Measurements from ENCODE around the gene DYNC2LI1. TPM values are rescaled to one million over a fixed set of nuclear protein-coding genes. Genes with fewer than 3 reads are reported as not detected.

Gene DYNC2LI1
- total and polyA plus RNA-seq, 2 donors (not counting 1 experiment from before 2014, with no cell fraction given), result 23.6 to 24.4 TPM

DNA sequence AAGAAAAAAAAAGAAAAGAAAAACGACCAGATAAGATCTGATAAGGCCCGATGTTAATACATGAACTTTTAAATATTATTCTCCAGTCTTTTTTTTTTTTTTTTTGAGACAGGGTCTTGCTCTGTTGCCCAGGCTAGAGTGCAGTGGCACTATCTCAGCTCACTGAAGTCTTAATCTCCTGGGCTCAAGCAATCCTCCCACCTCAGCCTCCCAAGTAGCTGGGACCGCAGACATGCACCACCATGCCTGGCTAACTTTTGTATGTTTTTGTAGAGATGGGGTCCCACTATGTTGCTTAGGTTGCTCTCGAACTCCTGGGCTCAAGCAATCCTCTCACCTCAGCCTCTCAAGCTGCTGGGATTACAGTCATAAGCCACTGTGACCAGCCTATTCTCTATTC is 63.2 kb downstream of the DYNC2LI1 start:
- no peak overlapping the region for H2AFZ ChIP-seq (ENCODE audit: low read length)
- DNase-seq (ENCODE audit: low read depth in 2 of 2), result no peak
- no peaks in the 10 kb centered on the region for H3K9me3 ChIP-seq (ENCODE audit: control insufficient read depth, insufficient read depth, low read depth, low read length)
- H4K20me1 ChIP-seq (ENCODE audit: control insufficient read depth, extremely low read depth, insufficient read depth, low read length), result no peaks in the 10 kb centered on the region
- no peaks in the 10 kb centered on the region for H3K36me3 ChIP-seq (ENCODE audit: control insufficient read depth, insufficient read depth, low read length)
- H3K79me2 ChIP-seq (ENCODE audit: control insufficient read depth, insufficient read depth, low read length), result no peaks in the 10 kb centered on the region
- peaks cover 4% of the 10 kb centered on the region for H3K27me3 ChIP-seq (ENCODE audit: control insufficient read depth, insufficient read depth, low read length)
- no peak overlapping the region for H3K4me3 ChIP-seq (replicated peaks in 1 of 4; ENCODE audit: control extremely low read depth in 1 of 4, insufficient read depth in 1 of 4, low read depth in 3 of 4, low read length in 4 of 4)
- H3K27ac ChIP-seq (ENCODE audit: insufficient read depth, low read length), result no peak overlapping the region
- TF ChIP-seq, protein P1, sequence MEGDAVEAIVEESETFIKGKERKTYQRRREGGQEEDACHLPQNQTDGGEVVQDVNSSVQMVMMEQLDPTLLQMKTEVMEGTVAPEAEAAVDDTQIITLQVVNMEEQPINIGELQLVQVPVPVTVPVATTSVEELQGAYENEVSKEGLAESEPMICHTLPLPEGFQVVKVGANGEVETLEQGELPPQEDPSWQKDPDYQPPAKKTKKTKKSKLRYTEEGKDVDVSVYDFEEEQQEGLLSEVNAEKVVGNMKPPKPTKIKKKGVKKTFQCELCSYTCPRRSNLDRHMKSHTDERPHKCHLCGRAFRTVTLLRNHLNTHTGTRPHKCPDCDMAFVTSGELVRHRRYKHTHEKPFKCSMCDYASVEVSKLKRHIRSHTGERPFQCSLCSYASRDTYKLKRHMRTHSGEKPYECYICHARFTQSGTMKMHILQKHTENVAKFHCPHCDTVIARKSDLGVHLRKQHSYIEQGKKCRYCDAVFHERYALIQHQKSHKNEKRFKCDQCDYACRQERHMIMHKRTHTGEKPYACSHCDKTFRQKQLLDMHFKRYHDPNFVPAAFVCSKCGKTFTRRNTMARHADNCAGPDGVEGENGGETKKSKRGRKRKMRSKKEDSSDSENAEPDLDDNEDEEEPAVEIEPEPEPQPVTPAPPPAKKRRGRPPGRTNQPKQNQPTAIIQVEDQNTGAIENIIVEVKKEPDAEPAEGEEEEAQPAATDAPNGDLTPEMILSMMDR (conservative IDR thresholded peaks at IDR 0.05 in 1 of 2, IDR thresholded peaks at IDR 0.05 in 1 of 2; ENCODE audit: low read depth in 1 of 2, low read length in 2 of 2), result no peak
- TF ChIP-seq EZH2 (IDR thresholded peaks at IDR 0.05; ENCODE audit: low read length, missing control alignments), result no peak
- H3K9ac ChIP-seq (ENCODE audit: insufficient read depth, low read length), result no peak overlapping the region
- no peak overlapping the region for H3K4me2 ChIP-seq (ENCODE audit: extremely low read depth, insufficient read depth, low read length)
- no peaks in the 10 kb centered on the region for H3K4me1 ChIP-seq (ENCODE audit: control insufficient read depth, extremely low read depth, insufficient read depth, low read length)

DNA sequence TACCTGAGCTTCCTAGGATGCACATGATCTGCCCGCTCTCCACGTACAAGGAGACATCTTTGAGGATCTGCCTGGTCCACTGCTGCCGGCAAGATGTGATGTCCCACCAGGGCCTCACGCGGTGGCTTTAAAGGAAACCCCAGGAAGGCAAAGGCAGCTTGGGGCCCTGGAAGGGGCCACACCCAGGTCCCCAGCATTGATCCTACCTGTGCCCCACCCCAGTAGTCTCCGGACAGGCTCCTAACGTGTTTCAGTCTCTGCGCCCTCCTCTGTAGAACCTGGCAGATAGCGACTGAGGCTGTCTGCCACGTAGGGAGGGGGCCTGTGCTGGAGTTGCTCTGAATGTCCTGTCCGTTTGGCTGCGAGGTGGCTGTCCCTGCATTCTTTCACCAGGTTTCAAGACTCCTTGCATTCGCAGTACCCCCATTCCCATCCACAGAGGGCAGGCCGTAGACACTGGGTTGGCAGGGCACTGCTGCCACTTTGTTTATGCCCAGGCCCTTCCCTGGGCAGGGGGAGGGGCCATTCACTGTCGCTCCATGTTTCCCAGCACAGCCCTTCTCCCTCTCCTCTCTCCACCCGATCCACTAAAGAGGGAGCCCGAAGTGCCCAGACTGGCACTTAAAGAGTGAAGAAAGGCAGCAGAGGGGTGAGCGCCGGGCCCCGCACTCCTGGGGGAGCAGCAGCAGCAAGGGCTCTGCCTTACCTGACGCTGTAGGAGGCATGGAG is 64.2 kb downstream of the DYNC2LI1 start:
- no peaks in the 10 kb centered on the region for H3K79me2 ChIP-seq (ENCODE audit: control insufficient read depth, insufficient read depth, low read length)
- no peak for TF ChIP-seq EZH2 (IDR thresholded peaks at IDR 0.05; ENCODE audit: low read length, missing control alignments)
- TF ChIP-seq, protein P1 (conservative IDR thresholded peaks at IDR 0.05 in 1 of 2, IDR thresholded peaks at IDR 0.05 in 1 of 2; ENCODE audit: low read depth in 1 of 2, low read length in 2 of 2), result no peak
- H3K27me3 ChIP-seq (ENCODE audit: control insufficient read depth, insufficient read depth, low read length), result peaks cover 8% of the 10 kb centered on the region
- no peaks in the 10 kb centered on the region for H4K20me1 ChIP-seq (ENCODE audit: control insufficient read depth, extremely low read depth, insufficient read depth, low read length)
- no peaks in the 10 kb centered on the region for H3K36me3 ChIP-seq (ENCODE audit: control insufficient read depth, insufficient read depth, low read length)
- DNase-seq (ENCODE audit: low read depth in 2 of 2), result no peak
- no peak overlapping the region for H3K4me3 ChIP-seq (replicated peaks in 1 of 4; ENCODE audit: control extremely low read depth in 1 of 4, insufficient read depth in 1 of 4, low read depth in 3 of 4, low read length in 4 of 4)
- H3K9ac ChIP-seq (ENCODE audit: insufficient read depth, low read length), result no peak overlapping the region
- H3K4me1 ChIP-seq (ENCODE audit: control insufficient read depth, extremely low read depth, insufficient read depth, low read length), result no peaks in the 10 kb centered on the region
- no peak overlapping the region for H3K27ac ChIP-seq (ENCODE audit: insufficient read depth, low read length)
- no peak overlapping the region for H2AFZ ChIP-seq (ENCODE audit: low read length)
- no peak overlapping the region for H3K4me2 ChIP-seq (ENCODE audit: extremely low read depth, insufficient read depth, low read length)
- H3K9me3 ChIP-seq (ENCODE audit: control insufficient read depth, insufficient read depth, low read depth, low read length), result no peaks in the 10 kb centered on the region

DNA sequence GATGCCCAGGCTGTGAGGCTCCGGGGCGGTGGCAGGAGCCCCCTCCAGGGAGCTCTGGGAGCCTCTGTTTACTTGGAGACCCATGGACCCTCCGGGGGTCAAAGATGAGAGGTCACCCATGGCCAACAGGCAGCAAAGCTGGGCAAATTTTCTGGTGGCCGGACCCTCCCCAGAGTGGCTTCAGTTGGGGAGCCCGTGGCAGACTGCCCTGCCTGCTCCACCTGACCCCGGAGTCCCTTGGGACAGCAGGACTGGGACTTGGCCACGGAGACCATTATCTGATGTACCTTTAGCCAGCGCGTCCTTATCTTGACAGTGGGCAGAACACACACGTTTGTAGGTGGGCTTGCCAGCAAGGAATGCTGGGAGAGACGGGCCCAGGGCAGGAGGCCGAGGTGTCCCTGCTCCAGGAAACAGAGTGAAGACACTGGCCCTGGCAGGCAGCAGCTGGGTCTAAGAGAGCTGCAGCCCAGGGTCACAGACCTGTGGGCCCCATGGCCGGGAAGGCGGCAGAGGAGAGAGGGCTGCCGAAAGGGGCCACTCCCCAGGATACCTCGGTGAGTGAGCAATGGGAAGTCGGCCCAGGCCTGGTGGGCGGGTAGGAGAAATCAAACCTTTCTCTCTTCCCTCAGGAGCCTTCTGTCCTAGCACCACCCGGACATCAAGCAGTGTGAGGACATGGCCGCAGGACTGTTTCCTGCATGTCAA is 64.9 kb downstream of the DYNC2LI1 start, which contains the start of the genes ABCG5 and ABCG8:
TSS of gene ABCG5 (minus strand) at position 280 of the 708 bp plus-strand sequence. CDS start at position 120, 160 bp downstream.
TSS of gene ABCG8 (plus strand) at position 412 of the 708 bp plus-strand sequence. CDS start at position 495, 83 bp downstream.
- no peak for DNase-seq (ENCODE audit: low read depth in 2 of 2)
- Histone ChIP-seq H3K4me2 (ENCODE audit: extremely low read depth, insufficient read depth, low read length) (no peak within 1 kb of the TSS), H3K36me3 (ENCODE audit: control insufficient read depth, insufficient read depth, low read length) (no peaks in the 10 kb centered on the region), H4K20me1 (ENCODE audit: control insufficient read depth, extremely low read depth, insufficient read depth, low read length) (no peaks in the 10 kb centered on the region), H3K4me3 (replicated peaks in 1 of 4; ENCODE audit: control extremely low read depth in 1 of 4, insufficient read depth in 1 of 4, low read depth in 3 of 4, low read length in 4 of 4) (no peak within 1 kb of the TSS), H3K4me1 (ENCODE audit: control insufficient read depth, extremely low read depth, insufficient read depth, low read length) (no peaks in the 10 kb centered on the region), H3K27ac (ENCODE audit: insufficient read depth, low read length) (no peak within 1 kb of the TSS), H3K9me3 (ENCODE audit: control insufficient read depth, insufficient read depth, low read depth, low read length) (no peaks in the 10 kb centered on the region), H3K9ac (ENCODE audit: insufficient read depth, low read length) (no peak within 1 kb of the TSS), H3K79me2 (ENCODE audit: control insufficient read depth, insufficient read depth, low read length) (no peaks in the 10 kb centered on the region), H3K27me3 (ENCODE audit: control insufficient read depth, insufficient read depth, low read length) (peaks cover 10% of the 10 kb centered on the region), H2AFZ (ENCODE audit: low read length) (no peak within 1 kb of the TSS)
- TF ChIP-seq EZH2 (IDR thresholded peaks at IDR 0.05; ENCODE audit: low read length, missing control alignments), result no peak
